ENCODE measurements around the gene KIAA1671. TPM values are rescaled to one million over a fixed set of nuclear protein-coding genes. Genes with fewer than 3 reads are reported as not detected.

The KIAA1671 gene
- total RNA-seq, 6 donors from 2014 or later = 30.9 to 57.7 (median 42.1) TPM

- TF ChIP-seq CTCF (IDR thresholded peaks at IDR 0.05) (peak in 1 of 6 experiments; percentile 13), POLR2AphosphoS5 (IDR thresholded peaks at IDR 0.05) (no peak)
- Histone ChIP-seq H3K4me3 (no peak overlapping the region), H3K27me3 (no peaks in the 10 kb centered on the region), H3K9me3 (no peaks in the 10 kb centered on the region), H3K27ac (peak overlapping the region in 2 of 4 donors; percentile 36 to 80), H3K4me1 (peaks cover 15 to 45% (median 29%) of the 10 kb centered on the region in 4 donors), H3K36me3 (no peaks in the 10 kb centered on the region)
- 70 to 79% methylated on average over 5 to 7 of the region's 7 CpGs for WGBS, 2 donors
- no peak for DNase-seq
- peak in 1 of 2 donors; percentile 25 for ATAC-seq (ENCODE audit: low FRiP score in 2 of 2)
These were observed 41.7 kb downstream of the KIAA1671 start for GRCh38 chr22:24994070-24994763.

- Histone ChIP-seq H3K27me3 (no peaks in the 10 kb centered on the region), H3K36me3 (no peaks in the 10 kb centered on the region), H3K9me3 (no peaks in the 10 kb centered on the region), H3K27ac (peak overlapping the region; percentile 50 to 80 (median 66)), H3K4me3 (no peak overlapping the region), H3K4me1 (peaks cover 10 to 32% (median 16%) of the 10 kb centered on the region in 4 donors)
- TF ChIP-seq POLR2A (IDR thresholded peaks at IDR 0.05) (no peak), CTCF (IDR thresholded peaks at IDR 0.05) (no peak), EP300 (IDR thresholded peaks at IDR 0.05) (no peak), POLR2AphosphoS5 (IDR thresholded peaks at IDR 0.05) (no peak)
- ATAC-seq (ENCODE audit: low FRiP score in 2 of 2) (no peak), DNase-seq (no peak)
- 88 to 92% methylated on average over 2 of the region's 2 CpGs for WGBS, 2 donors
These were observed 43.2 kb downstream of the KIAA1671 start for GRCh38 chr22:24995649-24996180.

GRCh38 chr22:24996420-24996952 is 44.0 kb downstream of the KIAA1671 start:
- DNase-seq = no peak
- H3K4me3 ChIP-seq = no peak overlapping the region
- H3K4me1 ChIP-seq = peaks cover 10 to 25% (median 13%) of the 10 kb centered on the region in 4 donors
- peak; percentile 48 to 55 for ATAC-seq (ENCODE audit: low FRiP score in 2 of 2)
- TF ChIP-seq POLR2A (IDR thresholded peaks at IDR 0.05) = no peak
- peak in 1 of 2 donors; percentile 73 for TF ChIP-seq POLR2AphosphoS5 (IDR thresholded peaks at IDR 0.05)
- no peak for TF ChIP-seq CTCF (IDR thresholded peaks at IDR 0.05)
- peak in 1 of 4 donors; percentile 28 for TF ChIP-seq EP300 (IDR thresholded peaks at IDR 0.05)
- H3K9me3 ChIP-seq = no peaks in the 10 kb centered on the region
- H3K36me3 ChIP-seq = no peaks in the 10 kb centered on the region
- peak overlapping the region; percentile 50 to 80 (median 66) for H3K27ac ChIP-seq
- no peaks in the 10 kb centered on the region for H3K27me3 ChIP-seq
- WGBS, 2 donors = 35 to 55% methylated on average over 3 to 5 of the region's 5 CpGs

- H3K27ac ChIP-seq = peak overlapping the region; percentile 50 to 80 (median 66)
- H3K36me3 ChIP-seq = no peaks in the 10 kb centered on the region
- H3K4me3 ChIP-seq = no peak overlapping the region
- H3K4me1 ChIP-seq = peaks cover 10 to 25% (median 14%) of the 10 kb centered on the region in 4 donors
- no peaks in the 10 kb centered on the region for H3K27me3 ChIP-seq
- H3K9me3 ChIP-seq = no peaks in the 10 kb centered on the region
- TF ChIP-seq POLR2AphosphoS5 (IDR thresholded peaks at IDR 0.05) (no peak), CTCF (IDR thresholded peaks at IDR 0.05) (no peak), POLR2A (IDR thresholded peaks at IDR 0.05) (no peak), EP300 (IDR thresholded peaks at IDR 0.05) (no peak)
- no peak for DNase-seq
- WGBS, 2 donors = 53 to 75% methylated on average over 6 of the region's 6 CpGs
- no peak for ATAC-seq (ENCODE audit: low FRiP score in 2 of 2)
These were observed 44.5 kb downstream of the KIAA1671 start for GRCh38 chr22:24997023-24997422.
